ENCODE data around the gene WIF1. TPM values are rescaled to one million over a fixed set of nuclear protein-coding genes. Genes with fewer than 3 reads are reported as not detected.

Gene WIF1
- total and polyA plus RNA-seq, 2 of the 8 experiments (the other 6 are each of a cell fraction or from before 2014, with no cell fraction given): 1.8 to 9.1 TPM

- Histone ChIP-seq H3K14ac (ENCODE audit: insufficient read length) (no peak within 1 kb of the TSS), H3K4me1 (replicated peaks in 1 of 4; ENCODE audit: control insufficient read depth in 3 of 4, insufficient read depth in 4 of 4, low read length in 3 of 4) (peaks cover 0 to 2% (median 0%) of the 10 kb centered on the region in 4 experiments; a peak in 1 of 7 replicates), H2BK15ac (ENCODE audit: low read length) (no peak within 1 kb of the TSS), H2BK120ac (replicated peaks; ENCODE audit: low read depth, low read length) (no peak within 1 kb of the TSS), H3K56ac (replicated peaks; ENCODE audit: insufficient read length, low read depth, low read length) (peak within 1 kb of the TSS; percentile 79), H4K5ac (ENCODE audit: insufficient read length, low read depth, low read length) (peak within 1 kb of the TSS; percentile 93), H2BK5ac (ENCODE audit: low read depth, low read length) (peak within 1 kb of the TSS; percentile 81; the same call in 1 of the 2 replicates), H3K18ac (ENCODE audit: extremely low read depth, low read length) (peak within 1 kb of the TSS; percentile 53; the same call in 1 of the 2 replicates), H3K9ac (replicated peaks in 1 of 4; ENCODE audit: extremely low read depth in 1 of 4, low read depth in 3 of 4, low read length in 3 of 4) (peak within 1 kb of the TSS; percentile 78 to 93 (median 88)), H2BK20ac (ENCODE audit: low read length) (no peak within 1 kb of the TSS), H2BK12ac (ENCODE audit: low read depth, low read length) (peak within 1 kb of the TSS; percentile 70; the same call in 1 of the 2 replicates), H3K36me3 (ENCODE audit: control insufficient read depth in 2 of 4, insufficient read depth in 4 of 4, low read length in 3 of 4) (peaks cover 0 to 4% (median 0%) of the 10 kb centered on the region in 4 experiments; a peak in 1 of 8 replicates), H3K9me3 (ENCODE audit: insufficient read depth in 2 of 2, low read depth in 1 of 2, low read length in 1 of 2) (no peaks in the 10 kb centered on the region), H3K23ac (ENCODE audit: insufficient read length) (no peak within 1 kb of the TSS), H3K27ac (ENCODE audit: low read depth, low read length) (peak within 1 kb of the TSS; percentile 91), H3K4me3 (ENCODE audit: extremely low read depth in 1 of 4, insufficient read depth in 2 of 4, low read depth in 3 of 4, low read length in 4 of 4) (peak within 1 kb of the TSS; percentile 79 to 99 (median 92)), H3K79me2 (ENCODE audit: control insufficient read depth in 1 of 2, insufficient read depth in 2 of 2, low read length in 2 of 2) (peaks cover 6 to 49% of the 10 kb centered on the region in 2 experiments), H4K20me1 (replicated peaks in 1 of 2; ENCODE audit: control insufficient read depth in 1 of 2, insufficient read depth in 2 of 2, low read length in 2 of 2) (peaks cover 11 to 15% of the 10 kb centered on the region in 2 experiments), H2AK5ac (ENCODE audit: low read depth, low read length) (no peak within 1 kb of the TSS), H3K27me3 (replicated peaks in 1 of 4; ENCODE audit: control insufficient read depth in 3 of 4, extremely low read depth in 1 of 4, insufficient read depth in 3 of 4, low read length in 3 of 4) (peaks cover 0 to 6% (median 0%) of the 10 kb centered on the region in 4 experiments; a peak in 3 of 7 replicates), H3K79me1 (ENCODE audit: low read depth, low read length) (no peaks in the 10 kb centered on the region), H3K23me2 (ENCODE audit: low read depth, low read length) (peaks cover 6% of the 10 kb centered on the region), H2AFZ (ENCODE audit: low read length) (peak within 1 kb of the TSS; percentile 92), H4K8ac (ENCODE audit: extremely low read depth, insufficient read depth, low read length) (peak within 1 kb of the TSS; percentile 99), H3K4me2 (ENCODE audit: insufficient read depth in 1 of 2, low read depth in 2 of 2, low read length in 2 of 2) (peak within 1 kb of the TSS; percentile 56 to 86), H3K4ac (replicated peaks; ENCODE audit: insufficient read length, low read depth, low read length) (no peak within 1 kb of the TSS), H4K91ac (replicated peaks; ENCODE audit: insufficient read length, low read length) (peak within 1 kb of the TSS; percentile 50)
- DNase-seq (ENCODE audit: low read depth in 1 of 2, low spot score in 2 of 2) (peak; percentile 81 to 92), FAIRE-seq (peak; percentile 39)
- ChIA-PET CTCF (ENCODE audit: partially characterized antibody) (interaction anchor here (0.6 to 2.3 kb wide), 7 partner anchors 8 to 279 kb away, joined by 3 to 10 read pairs (median 3); no protein-coding TSS in a partner anchor), POLR2A (ENCODE audit: partially characterized antibody) (interaction anchor here (0.6 to 2.1 kb wide), 8 partner anchors 11 to 791 kb away, joined by 3 to 8 read pairs (median 3); no protein-coding TSS in a partner anchor)
- WGBS, 2 experiments (ENCODE audit: extremely low coverage in 1 of 2, insufficient coverage in 1 of 2, insufficient read length in 1 of 2, insufficient replicate concordance in 2 of 2, low coverage in 1 of 2, low lambda C conversion rate in 2 of 2, missing lambda C conversion rate in 1 of 2): 1% methylated on average over 73 of the region's 91 CpGs; no CpG with 5 or more reads in 1 of the 2 experiments
- TF ChIP-seq SIN3A (conservative IDR thresholded peaks at IDR 0.05 in 1 of 2, IDR thresholded peaks at IDR 0.05 in 1 of 2; ENCODE audit: low read depth in 1 of 2, low read length in 2 of 2): peak; percentile 59 to 85; a peak in 2 of 4 replicates
- no peak for TF ChIP-seq NRF1 (IDR thresholded peaks at IDR 0.05; ENCODE audit: low read depth, low read length)
Observed at GRCh38 chr12:65169320-65170208, 48.5 kb upstream of the WIF1 start, which contains the start of gene LEMD3. TSS of gene LEMD3 (plus strand) at chr12:65169583. CDS start at chr12:65169597, 14 bp downstream.

Measured in H1 (cell line).